SKM-1 (cell line): Measurements from ENCODE around the gene PIK3C3.
"Not testable (repeated sequence)": the region's sequence is repeated elsewhere in the genome, so short reads cannot be mapped to it uniquely, and the experiment has no call there.

ENCODE experiments used
- DNase-seq: peaks from one replicate; lab custom pipeline; 2025; ENCODE audit not compliant: unreplicated experiment; lab: John Stamatoyannopoulos, UW

The PIK3C3 gene

DNA sequence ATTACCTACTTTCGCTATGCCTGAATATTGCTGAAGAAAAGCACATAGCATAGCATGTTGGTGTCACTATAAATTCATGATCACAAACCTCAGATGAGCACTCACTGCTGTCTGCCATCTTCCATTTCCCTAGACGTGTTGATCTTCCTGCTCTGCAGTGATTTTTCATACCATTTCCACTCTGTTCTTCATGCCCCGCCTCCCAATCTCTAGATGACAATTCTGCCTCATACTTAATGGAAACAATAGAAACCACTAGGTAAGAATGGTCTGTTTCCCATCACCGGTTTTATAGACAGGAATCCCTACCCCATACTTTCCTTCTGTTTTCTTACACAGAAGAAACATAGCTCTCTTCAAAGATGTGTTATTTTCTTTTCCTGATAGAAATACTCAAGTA is 63.8 kb downstream of the PIK3C3 start:
- no peak for DNase-seq

DNA sequence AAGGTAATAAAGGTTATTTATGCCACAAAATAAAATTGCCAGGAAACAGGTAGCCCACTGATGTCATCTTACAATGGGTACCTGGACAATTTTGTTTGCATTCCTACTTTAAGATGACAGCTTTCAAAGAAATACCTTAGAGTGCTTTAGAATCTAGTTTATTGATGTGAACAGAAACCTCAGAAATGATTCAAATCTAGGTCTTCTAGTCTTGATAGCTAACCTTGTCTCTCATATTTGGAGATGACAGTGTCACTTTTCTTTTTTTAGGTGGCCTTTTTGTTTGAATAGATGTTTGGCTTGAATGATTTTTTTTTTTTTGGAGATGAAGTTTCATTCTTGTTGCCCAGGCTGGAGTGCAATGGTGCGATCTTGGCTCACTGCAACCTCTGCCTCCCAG is 69.1 kb downstream of the PIK3C3 start:
- no peak for DNase-seq

DNA sequence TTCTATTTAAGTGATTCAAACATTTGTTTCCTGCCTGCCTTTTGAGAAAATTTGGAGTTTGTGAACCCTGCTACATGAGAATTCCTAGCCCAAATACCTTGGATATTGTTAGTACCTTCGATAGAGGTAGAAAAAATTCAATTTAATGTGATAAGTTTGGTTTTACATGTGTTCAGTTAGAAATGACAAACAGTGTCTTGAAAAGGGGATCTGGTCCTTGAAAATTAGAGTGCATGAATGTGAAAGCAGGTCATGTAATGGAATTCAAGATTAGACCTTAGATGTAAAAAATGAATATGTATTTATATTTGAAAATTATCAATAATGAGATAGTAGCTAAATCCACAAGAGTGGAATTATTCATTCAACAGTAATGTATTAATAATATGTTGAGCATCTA is 70.5 kb downstream of the PIK3C3 start:
- no peak for DNase-seq

DNA sequence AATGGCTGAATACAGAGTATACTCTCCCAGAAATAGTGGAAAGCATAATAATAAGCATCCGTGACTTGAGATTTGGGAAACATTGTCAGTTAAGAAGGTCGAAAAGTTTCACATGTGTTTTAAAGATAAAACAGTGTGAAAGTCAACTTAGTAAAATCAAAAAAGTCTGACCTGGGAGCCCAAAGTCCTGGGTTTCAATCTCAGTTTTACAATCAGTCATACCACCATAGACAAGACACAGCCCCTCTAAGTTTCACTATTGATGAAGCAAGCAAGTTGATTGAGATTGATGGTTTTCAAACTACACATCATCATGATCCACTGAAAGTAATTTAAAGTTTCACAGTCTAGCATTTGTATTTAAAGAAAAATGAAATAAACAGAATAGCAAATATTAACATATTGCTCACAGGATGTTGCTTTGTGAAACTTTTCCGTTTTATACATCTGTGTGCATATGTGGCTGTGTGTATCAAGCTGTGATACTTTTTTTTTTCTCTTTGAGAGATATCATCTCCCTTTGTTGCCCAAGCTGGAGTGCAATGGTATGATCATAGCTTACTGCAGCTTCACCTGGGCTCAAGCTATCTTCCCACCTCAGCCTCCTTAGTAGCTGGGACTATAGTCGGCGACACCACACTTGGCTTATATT is 71.1 kb downstream of the PIK3C3 start:
- no peak for DNase-seq

DNA sequence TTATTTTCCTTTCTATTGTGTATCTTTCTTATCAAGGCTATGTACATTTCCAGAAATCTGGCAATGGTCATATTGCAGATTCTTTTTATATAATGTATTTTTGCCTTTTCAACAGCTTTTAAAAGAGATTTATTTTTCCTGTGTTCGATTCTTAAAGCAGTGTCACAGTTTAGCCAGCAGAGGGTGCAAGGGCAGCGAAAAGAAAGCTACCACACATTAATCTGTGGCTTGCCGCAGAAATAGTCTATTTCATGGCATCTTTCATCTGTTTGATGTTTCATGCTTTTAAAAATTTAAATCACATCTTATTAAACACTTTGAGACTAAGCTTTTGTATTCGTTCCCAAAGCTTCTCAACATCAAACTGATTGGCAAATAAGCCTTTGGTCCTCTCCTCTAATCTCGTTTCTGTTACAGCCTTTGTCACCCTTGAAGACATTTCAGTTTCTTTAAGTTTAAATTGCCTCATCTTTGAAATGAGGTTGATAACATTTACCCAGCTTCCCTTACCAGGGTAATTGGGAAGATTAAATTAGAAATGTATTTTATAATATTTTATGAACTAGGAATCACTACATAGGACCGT is 73.3 kb downstream of the PIK3C3 start:
- no peak for DNase-seq

DNA sequence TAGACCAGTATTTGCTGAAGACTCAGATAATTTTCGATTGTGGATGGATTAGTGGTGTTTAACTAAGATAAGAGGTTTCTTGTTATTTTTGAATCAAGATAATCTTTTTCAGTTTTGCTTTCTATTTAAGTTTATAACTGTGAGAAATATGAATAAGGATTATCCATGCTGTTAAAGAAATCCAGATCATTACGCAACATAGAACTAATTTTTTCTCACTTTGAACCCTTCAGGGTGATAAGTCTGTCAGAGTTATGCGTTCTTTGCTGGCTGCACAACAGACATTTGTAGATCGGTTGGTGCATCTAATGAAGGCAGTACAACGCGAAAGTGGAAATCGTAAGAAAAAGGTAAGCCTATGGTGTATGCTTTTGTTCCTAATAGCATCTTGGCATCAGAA is 74.1 kb downstream of the PIK3C3 start:
- DNase-seq = no peak

DNA sequence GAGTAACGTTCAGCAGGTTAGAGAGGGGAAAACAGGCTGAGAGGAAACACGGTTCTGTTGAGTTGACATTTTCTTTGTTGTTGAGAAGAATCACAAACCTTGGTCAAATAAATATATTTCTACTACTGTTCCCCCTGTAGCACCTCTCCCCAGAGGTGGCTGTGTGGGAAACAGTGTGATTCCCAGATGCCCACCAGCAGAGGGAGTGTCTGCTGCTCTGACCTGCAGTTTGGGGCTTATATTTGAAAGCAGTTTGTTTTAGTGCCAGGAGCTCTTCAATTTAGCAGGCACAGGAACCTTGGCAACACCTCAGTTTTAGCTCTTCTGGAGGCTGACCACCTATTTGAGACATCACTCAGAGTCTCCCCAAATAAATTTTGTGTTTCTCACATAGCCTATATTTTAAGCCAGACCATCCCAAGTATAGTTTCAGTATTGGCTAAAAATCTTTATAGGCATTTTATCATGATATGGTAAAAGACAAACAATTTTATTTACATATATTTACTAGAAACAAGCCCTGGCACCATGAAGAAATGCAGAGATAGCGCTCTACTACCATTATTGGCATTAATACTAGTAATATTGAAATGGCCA is 75.7 kb downstream of the PIK3C3 start:
- no peak for DNase-seq

DNA sequence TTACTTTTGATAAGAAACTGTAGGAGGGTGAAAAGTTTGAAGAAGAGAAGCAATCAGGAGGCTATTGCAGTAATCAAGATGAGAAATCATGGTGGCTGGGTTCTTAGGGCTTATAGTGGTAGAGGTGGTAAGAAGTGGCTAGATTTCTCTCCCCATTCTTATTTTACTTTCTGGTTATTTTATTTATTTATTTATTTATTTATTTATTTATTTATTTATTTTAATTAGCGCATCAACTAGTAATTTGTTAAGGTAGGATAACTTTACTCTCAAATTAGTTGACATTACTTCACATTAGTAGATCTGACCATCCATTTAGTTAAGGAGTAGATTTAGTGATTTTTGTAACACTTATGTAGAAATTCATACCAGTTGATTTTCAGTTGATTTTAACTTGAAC is 77.4 kb downstream of the PIK3C3 start:
- no peak for DNase-seq

DNA sequence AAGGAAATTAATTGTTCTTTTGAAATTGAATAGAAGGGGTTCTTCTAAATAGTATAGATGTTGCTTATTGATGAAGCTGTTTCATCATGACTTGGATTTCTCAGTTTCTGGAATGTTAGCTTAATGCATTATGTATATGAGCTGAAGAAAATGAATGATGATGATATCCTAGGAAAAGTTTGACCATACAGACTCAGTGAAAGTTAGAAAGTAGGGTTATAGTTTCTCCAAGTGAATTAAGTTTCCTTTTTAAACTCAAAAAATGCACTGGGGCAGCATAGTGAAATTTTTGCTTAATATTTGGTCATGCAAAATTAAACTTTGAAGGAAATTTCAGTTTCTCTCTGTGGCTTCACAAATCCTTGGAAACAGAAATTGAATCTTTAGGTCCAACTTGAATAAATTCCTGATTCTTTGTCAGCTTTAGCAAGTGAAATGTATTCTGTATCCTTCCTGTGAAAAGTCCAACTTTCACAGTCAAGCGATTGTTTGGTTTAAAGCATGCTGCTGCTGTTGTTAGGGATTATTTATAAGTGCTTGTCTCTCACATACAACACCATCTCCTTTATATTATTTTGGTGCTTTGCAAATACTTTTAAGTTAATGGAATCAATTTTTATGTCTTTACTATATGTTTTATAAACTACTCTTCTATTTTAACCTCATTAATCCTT is 78.2 kb downstream of the PIK3C3 start:
- DNase-seq = no peak

DNA sequence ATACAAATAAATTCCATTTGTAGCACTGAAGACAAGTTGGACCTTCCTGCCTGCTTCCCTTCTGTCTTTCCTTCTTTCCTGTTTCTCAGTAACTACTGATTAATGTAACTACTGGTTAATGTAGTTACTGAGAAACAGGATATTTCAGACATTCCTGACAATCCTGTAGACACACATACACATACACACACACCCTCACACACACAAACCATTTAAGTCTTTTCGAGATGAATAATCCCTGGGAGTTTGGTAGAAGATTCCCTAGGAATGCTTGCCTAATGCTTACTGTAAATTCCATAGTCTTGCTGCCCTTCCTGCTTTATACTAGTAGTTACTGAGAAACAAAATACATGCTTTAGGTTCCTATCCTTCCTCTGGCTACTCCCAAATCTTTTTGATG is 83.9 kb downstream of the PIK3C3 start:
- no peak for DNase-seq

DNA sequence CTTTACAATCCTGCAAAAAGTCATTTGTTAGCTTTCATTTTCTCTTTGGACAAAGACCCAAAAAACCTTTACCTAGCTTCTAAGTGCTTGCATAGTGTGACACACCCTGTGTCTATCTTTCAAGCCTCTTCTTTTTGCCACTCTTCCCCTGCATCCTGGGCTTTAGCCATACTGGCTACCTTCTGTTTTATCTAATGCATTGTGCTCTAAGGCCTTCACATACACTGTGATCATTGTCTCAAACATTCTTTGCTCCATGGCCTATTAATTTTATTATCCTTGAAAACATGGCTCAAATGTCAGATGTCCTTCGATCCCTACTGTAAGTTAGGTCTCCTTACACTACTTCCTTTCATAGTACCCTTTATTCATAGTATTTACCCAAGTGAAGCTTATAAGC is 84.4 kb downstream of the PIK3C3 start:
- DNase-seq = no peak

DNA sequence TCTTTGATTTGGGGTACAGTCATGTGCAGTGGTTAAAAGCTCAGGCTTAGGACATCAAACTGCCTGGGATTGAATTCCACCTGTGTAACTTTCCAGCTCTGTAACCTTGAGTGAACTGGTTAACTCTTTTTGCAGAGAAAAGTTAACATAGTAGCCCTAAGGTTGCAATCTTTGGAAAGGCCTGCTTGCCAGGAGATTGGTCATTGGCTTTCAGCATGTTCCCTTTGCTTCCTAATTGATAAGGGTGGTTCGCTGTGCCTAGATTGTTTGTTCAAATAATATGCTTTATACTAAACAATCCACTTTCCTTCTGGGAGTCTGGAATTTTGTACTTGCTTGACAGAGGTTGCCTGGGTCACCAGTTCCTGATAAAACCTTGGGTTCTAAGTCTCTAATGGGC is 86.8 kb downstream of the PIK3C3 start:
- no peak for DNase-seq

DNA sequence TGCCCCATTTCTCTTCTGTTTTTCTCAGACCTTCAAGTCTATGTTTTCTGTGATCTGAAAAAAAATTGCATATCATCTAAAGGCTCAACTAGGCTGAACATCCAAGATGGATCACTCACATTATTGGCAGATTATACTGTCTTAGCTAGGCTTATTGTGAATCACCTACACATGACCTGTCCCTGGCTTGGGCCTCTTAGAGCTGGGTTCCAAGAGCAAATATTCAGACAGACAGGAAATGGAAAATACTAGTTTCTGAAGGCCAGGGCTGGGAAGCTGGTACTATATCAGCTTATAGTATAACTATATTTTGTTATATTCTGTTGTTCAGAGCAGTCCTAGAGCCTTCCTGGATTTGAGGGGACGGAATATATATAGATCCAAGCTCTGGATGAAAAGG is 90.3 kb downstream of the PIK3C3 start:
- no peak for DNase-seq

DNA sequence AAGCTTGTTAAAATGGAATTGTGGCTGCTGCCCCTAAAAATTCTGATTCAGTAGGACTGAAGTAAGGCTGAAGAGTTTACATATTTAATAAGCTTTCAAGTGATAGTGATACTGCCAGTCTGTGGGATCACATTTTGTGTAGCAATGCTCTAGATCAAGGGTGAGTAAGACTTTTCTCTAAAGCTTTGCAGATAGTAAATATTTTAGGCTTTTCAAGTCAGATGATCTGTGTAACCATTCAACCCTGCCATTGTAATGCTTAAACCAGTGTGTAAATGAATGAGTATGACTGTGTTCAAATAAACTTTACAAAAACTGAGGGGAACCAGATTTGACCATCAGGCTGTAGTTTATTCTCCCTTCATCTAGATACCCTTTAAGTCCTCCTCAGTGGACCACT is 92.7 kb downstream of the PIK3C3 start:
- DNase-seq = no peak

DNA sequence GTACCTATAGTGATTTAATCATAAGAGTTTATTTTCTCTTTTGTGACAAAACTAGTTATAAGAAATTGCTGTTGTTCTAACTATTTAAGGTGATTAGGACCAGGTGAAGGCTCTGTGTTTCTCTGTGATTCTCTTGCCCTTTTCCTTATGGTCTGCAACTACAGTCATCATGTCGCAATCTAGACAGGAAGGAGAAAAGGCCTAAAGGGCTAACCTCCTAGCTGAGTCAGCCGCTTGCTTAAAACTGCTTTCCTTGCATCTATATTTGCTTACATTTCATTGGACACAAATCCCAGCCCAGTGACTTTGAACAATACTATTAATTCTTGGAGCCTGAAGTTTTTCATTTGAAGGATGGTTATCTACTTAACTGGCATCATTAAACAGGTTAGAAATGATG is 93.1 kb downstream of the PIK3C3 start:
- peak; percentile 45 for DNase-seq

DNA sequence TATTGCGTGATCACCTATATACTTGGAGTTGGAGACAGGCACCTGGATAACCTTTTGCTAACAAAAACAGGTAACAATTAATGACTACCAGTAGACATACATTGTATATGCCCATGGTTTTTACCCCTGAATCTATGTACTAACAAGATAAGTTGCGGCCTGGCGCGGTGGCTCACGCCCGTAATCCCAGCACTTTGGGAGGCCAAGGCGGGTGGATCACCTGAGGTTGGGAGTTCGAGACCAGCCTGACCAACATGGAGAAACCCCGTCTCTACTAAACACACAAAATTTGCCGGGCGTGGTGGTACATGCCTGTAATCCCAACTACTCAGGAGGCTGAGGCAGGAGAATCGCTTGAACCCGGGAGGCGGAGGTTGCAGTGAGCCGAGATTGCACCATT is 94.5 kb downstream of the PIK3C3 start:
- DNase-seq = not testable (repeated sequence)

DNA sequence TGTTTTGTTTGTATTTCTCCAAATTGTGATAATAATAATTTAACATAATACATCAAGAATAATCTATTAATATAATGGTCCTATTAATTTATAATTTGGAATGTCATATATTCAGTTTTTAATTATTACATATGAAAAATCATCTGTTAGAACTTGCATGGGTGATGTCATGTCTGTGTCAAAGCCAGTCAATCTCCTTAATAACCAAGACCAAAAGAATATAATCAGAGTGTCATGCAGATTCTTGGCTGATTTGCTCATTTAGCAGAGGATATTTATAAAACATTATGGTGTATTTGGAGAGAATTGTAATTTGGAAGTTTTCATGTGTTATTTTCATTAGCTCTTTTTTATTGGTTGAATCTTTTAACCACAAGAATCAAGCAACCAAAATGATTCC is 96.4 kb downstream of the PIK3C3 start:
- no peak for DNase-seq

DNA sequence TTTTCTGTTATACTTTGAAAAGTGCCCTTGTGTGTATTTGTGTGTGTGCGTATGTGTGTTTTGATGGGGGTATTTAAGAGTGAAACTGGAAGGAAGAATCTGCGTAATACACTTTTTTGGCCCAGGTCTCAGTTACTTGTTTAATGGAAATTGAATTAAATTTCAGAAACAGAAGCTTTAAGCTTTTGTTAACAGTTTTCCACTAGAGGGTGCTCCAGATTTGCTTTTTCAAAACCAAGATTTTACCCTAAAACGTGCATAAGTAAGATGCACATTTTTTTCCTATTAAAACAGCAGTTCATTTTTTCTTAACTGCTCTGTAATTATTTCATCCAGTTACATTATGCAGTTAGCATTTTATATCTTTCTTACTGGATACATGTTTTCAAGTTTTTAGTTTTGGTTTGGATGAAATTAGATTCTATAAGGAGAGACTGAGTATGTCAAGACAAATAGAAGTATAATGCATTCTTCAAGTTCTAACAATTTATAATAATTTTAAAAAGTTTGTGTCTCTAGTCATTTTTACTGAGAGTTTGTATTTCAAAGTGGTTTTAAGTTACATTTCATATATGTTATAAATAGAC is 97.2 kb downstream of the PIK3C3 start:
- no peak for DNase-seq

DNA sequence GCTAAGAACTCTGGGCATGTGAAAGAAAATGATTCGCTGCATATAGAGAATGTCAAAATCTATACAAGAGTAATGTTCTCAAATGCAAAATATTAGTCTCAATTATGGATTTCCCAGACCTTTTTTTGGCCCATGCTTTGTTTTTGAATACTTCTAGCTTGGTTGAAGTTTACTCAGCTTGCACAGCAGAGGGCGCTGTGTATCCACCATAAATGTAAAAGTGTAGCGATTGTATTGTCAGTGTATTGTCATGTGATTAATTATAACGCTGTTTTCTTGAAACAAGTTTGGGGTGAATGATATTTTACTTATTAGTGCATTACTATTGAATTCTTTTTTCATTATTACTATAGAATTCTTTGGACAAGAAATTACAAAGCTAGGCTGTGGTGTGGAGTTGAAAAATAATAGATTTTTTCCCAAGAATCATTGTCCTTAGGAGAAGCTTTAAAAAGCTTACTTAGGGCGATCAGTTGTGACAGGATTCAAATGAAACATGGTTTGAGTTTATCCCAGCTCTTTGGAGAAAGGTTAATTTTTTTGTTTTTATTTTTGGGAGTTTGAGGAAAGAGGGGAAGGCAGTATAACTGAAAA is 98.3 kb downstream of the PIK3C3 start:
- peak; percentile 6 for DNase-seq

DNA sequence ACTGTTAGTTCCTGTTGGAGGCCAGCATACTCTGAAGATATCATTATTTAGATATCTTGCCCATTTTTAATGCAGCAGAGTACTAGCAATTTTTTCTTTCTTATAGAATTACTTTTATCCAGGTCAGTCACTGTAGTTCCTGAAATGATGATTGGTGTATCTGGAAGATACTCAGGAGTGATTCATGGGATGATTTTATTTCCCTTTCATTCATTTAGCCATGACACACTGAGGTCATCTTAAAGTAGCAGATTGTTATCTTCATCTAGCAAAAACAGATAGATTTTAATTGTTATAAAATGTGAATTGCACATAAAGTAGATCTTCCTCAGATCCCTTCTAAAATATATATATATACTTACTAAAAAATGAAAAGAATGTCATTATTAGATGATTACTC is 109.1 kb downstream of the PIK3C3 start:
- no peak for DNase-seq

DNA sequence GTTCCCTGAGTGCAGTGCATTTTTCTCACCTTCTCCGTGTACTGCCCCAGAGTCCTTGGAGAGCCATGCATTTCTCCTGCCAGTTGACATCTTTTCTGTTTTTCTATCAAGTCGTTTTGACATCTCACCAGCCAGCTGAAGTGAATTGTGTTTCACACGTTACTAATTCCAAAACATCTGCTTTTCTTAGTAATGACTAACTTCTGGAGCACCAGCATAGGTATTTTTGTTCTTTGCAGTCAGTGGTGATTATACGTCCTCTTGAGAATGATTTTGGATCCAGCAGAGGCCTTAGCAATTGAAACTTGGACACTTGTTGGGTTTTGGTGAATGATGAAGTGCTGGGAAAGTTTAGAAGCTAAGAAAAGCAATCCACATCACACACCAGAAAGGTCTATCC is 112.5 kb downstream of the PIK3C3 start:
- DNase-seq = no peak

DNA sequence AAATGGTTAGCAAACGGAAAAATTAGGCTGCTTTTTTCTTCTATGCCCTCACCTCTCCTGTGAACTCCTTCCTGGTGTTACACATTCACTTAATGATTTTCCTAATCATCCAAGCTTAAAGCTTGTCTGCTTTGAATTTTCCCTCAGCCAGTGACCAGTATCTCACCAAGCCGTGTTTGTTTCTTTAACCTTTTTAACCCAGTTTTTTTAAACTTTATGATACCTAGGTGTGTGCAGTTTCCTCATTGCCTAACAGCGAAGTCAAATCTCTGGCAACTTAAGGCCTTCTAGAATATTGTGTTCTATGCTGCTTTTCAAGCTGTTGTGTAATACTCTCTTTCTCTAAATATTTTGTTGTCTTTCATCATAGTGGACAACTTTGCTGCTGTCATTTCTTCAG is 113.0 kb downstream of the PIK3C3 start:
- DNase-seq = no peak
